Left ventricle myocardium inferior (tissue), 1 donor: ENCODE data around the gene DGKH. TPM values are rescaled to one million over a fixed set of nuclear protein-coding genes. Genes with fewer than 3 reads are reported as not detected.
A peak's percentile ranks its signal among the peaks of the same experiment; 100 is the strongest.

Experiments used
- DNase-seq: peaks from one replicate; pipeline ENCODE4 v3.0.0-alpha.2; 2020
- H3K27ac ChIP-seq: fragments of 200-600 bp; replicated peaks from 2 replicates; pipeline ENCODE4 v1.8.0; 2021
- H3K27me3 ChIP-seq: fragments of 200-600 bp; 2 replicates; pipeline ENCODE4 v1.8.0; 2021; ENCODE audit warnings: low read depth
- H3K36me3 ChIP-seq: fragments of 200-600 bp; 2 replicates; pipeline ENCODE4 v1.8.0; 2021
- H3K4me1 ChIP-seq: fragments of 200-600 bp; 2 replicates; pipeline ENCODE4 v1.8.0; 2021
- H3K4me3 ChIP-seq: fragments of 200-600 bp; 2 replicates; pipeline ENCODE4 v1.8.0; 2021; ENCODE audit warnings: mild to moderate bottlenecking, moderate library complexity
- H3K9me3 ChIP-seq: fragments of 200-600 bp; replicated peaks from 2 replicates; pipeline ENCODE4 v1.8.0; 2021
- intact Hi-C: fragments of 100-400 bp; cut with micrococcal nuclease; formaldehyde crosslinking; loops from one replicate; pipeline ENCODE4 v1.11.0; 2022
- total RNA-seq: library from RNA; stranded (reverse); fragmentation: NEBNext Ultra II Directional; extraction: Animal tissue kit (Norgen Biotek cat#: 25700); gene quantifications from one replicate; pipeline ENCODE4 v1.2.1, GENCODE V29; 2021
- TF ChIP-seq, protein P1 (sequence below): fragments of 200-600 bp; IDR thresholded peaks from 2 replicates; pipeline ENCODE4 v1.8.0; 2021; ENCODE audit warnings: antibody characterized with exemption, mild to moderate bottlenecking, borderline replicate concordance
- donor health status: DM: no; HTN: yes; CAD: no; lungs with severe emphysema.

The DGKH gene
- total RNA-seq, 1 donor from 2014 or later: 4.8 TPM

DNA sequence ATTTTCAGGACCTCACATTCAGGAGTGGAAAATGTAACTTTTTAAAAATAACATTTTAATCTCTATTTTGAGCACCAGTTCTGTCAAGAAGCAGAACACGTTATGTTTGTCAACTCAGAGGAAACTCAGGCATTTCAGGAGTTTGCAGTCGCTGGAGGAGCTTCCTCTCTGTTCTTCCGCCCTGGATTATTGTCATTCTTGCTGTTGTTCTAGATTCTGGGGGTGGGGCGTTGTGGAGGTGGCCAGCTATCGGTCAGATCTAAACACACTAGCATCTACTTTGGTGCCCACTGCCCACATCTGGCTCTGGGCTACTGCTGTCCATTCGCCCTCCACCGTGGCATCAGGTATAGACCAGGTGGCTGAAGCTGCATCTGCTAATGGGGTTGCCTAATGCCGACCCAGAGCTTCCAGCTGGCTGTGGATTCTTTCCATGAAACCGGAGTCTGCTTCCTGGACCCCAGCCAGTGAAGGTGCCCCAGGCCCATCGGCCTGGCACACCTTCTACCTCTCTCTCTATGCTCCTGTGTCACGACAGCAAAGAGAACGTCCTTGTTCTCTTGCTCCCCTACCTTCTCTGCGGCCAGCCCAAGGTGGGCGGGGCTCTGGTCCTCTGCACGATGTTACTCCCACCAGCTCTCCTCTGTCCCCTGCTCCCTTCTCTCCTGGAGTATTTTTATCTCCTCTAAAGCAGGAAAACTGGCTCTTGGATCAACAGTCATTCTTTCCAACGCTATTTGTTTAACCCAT is 36.7 kb upstream of the DGKH start:
- no peak for DNase-seq
- H3K27me3 ChIP-seq: no peaks in the 10 kb centered on the region
- TF ChIP-seq, protein P1, sequence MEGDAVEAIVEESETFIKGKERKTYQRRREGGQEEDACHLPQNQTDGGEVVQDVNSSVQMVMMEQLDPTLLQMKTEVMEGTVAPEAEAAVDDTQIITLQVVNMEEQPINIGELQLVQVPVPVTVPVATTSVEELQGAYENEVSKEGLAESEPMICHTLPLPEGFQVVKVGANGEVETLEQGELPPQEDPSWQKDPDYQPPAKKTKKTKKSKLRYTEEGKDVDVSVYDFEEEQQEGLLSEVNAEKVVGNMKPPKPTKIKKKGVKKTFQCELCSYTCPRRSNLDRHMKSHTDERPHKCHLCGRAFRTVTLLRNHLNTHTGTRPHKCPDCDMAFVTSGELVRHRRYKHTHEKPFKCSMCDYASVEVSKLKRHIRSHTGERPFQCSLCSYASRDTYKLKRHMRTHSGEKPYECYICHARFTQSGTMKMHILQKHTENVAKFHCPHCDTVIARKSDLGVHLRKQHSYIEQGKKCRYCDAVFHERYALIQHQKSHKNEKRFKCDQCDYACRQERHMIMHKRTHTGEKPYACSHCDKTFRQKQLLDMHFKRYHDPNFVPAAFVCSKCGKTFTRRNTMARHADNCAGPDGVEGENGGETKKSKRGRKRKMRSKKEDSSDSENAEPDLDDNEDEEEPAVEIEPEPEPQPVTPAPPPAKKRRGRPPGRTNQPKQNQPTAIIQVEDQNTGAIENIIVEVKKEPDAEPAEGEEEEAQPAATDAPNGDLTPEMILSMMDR: no peak
- H3K36me3 ChIP-seq: no peaks in the 10 kb centered on the region
- no peak overlapping the region for H3K27ac ChIP-seq
- no peaks in the 10 kb centered on the region for H3K9me3 ChIP-seq
- intact Hi-C loops: no loop called here
- H3K4me3 ChIP-seq: peak overlapping the region; percentile 54
- H3K4me1 ChIP-seq: peaks cover 8% of the 10 kb centered on the region

DNA sequence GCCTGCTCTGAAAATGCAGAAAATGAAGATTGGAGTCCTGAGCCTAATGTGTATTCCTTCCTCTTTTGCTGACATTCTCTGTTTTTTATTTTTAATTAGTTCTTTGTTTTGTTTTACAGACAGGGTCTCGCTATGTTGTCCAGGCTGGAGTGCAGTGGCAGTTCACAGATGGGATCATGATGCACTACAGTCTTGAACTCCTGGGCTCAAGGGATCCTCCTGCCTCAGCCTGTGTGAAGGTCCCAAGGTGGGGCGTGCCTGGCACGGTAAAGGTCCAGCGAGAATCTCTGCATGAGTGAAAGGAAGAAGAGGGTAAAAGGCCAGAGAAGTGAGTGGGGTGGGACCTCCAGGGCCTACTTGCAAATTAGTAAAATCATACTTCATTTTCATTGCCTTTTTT is 34.3 kb upstream of the DGKH start:
- peaks cover 8% of the 10 kb centered on the region for H3K4me1 ChIP-seq
- no peaks in the 10 kb centered on the region for H3K9me3 ChIP-seq
- H3K27ac ChIP-seq: no peak overlapping the region
- DNase-seq: no peak
- no peaks in the 10 kb centered on the region for H3K27me3 ChIP-seq
- TF ChIP-seq, protein P1: no peak
- H3K36me3 ChIP-seq: no peaks in the 10 kb centered on the region
- intact Hi-C loops: no loop called here
- H3K4me3 ChIP-seq: no peak overlapping the region

DNA sequence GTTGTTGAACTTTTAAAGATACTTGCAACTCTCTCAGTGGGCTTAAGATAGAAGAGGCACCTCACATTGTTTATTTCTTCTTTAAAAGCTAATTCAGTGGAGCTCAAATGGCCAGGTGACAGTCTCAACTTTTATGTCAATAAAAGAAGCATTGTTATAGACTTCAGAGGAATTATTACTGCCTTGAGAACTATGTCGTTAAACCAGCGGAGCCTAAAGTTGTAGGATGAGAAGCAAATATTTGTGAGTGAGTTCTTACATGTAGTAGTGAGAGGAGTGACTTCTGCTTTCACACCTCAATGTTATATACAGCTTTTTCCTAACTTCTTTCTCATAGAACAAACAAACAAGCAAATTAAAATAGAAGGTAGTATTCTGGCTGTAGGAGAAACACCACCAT is 31.2 kb upstream of the DGKH start:
- Histone ChIP-seq H3K27ac (no peak overlapping the region), H3K4me1 (peaks cover 1% of the 10 kb centered on the region), H3K27me3 (no peaks in the 10 kb centered on the region), H3K36me3 (no peaks in the 10 kb centered on the region), H3K9me3 (no peaks in the 10 kb centered on the region), H3K4me3 (no peak overlapping the region)
- intact Hi-C loops: no loop called here
- DNase-seq: no peak
- TF ChIP-seq, protein P1: no peak

DNA sequence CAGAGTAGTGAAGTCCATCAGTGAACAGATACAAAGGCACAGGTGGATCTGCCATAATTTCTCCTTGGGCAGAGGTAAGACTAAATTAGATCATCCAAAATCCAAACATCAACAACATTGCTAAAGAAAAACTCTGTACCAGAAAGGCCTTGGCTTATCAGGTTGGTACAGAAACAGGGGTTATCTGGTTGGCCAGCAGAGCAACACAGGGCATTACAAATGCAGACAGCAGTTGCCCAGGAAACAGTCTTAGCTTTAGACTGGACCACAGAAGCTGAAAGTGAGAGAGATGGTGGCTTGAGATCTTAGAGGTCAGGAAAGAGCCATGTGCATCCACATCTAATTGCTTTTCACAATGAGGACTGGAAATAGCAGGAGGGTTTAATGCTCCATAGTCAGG is 26.6 kb upstream of the DGKH start:
- no peaks in the 10 kb centered on the region for H3K27me3 ChIP-seq
- TF ChIP-seq, protein P1: no peak
- intact Hi-C loops: no loop called here

DNA sequence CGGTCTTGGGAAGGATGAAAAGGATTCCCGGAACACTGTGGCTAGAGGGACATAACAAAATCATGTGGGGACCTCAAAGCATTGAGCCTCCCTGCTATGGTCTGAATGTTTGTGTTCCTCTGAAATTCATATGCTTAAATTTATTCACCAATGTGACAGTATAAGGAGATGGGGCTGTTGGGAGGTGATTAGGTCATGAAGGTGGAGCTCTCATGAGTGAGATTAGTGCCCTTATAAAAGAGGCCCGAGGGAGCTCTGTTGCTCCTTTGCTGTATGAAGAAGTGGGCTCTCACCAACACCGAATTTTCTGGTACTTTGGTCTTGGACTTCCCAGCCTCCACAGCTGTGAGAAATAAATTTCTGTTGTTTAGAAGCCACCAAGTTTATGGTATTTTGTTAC is 26.1 kb upstream of the DGKH start:
- no peaks in the 10 kb centered on the region for H3K27me3 ChIP-seq
- TF ChIP-seq, protein P1: no peak
- DNase-seq: no peak

More for the DNA sequence above, 26.6 kb upstream of the DGKH start:
- H3K36me3 ChIP-seq: no peaks in the 10 kb centered on the region
- H3K27ac ChIP-seq: no peak overlapping the region
- H3K9me3 ChIP-seq: no peaks in the 10 kb centered on the region
- H3K4me3 ChIP-seq: no peak overlapping the region
- no peaks in the 10 kb centered on the region for H3K4me1 ChIP-seq
- DNase-seq: no peak

More for the DNA sequence above, 26.1 kb upstream of the DGKH start:
- H3K4me3 ChIP-seq: no peak overlapping the region
- no peaks in the 10 kb centered on the region for H3K4me1 ChIP-seq
- H3K36me3 ChIP-seq: no peaks in the 10 kb centered on the region
- intact Hi-C loops: no loop called here
- no peak overlapping the region for H3K27ac ChIP-seq
- no peaks in the 10 kb centered on the region for H3K9me3 ChIP-seq
